Body of pancreas (tissue), 4 donors: Measurements from ENCODE around the gene PATJ. TPM values are rescaled to one million over a fixed set of nuclear protein-coding genes. Genes with fewer than 3 reads are reported as not detected.
"Not testable (repeated sequence)": the region's sequence is repeated elsewhere in the genome, so short reads cannot be mapped to it uniquely, and the experiment has no call there.

Experiments used
- ATAC-seq: fragments of 150-250 bp; one replicate; pipeline ENCODE4 v1.9.1; 2016
- DNase-seq, 4 donors: peaks; one replicate each; pipeline ENCODE4 v3.0.0-alpha.2; 2019
- H3K27ac ChIP-seq, 4 donors: fragments of 200-600 bp; sonication (generic); 1 replicate in 3 of 4; 2 replicates in 1 of 4; pipeline versions ENCODE4 v1.5.1 to v1.6.1; 2016 to 2019; ENCODE audit warnings: mild to moderate bottlenecking in 1 of 4, mixed read lengths in 1 of 4, moderate library complexity in 1 of 4
- H3K27me3 ChIP-seq, 2 donors: fragments of 200-600 bp; sonication (generic); one replicate each; pipeline ENCODE4 v1.6.0; 2016; ENCODE audit warnings: mild to moderate bottlenecking in 1 of 2
- H3K36me3 ChIP-seq, 2 donors: fragments of 200-600 bp; sonication (generic); replicated peaks in 1 of 2; 2 replicates each; pipeline ENCODE4 v1.5.1; 2016; ENCODE audit warnings: low read depth in 2 of 2; ENCODE audit not compliant: insufficient read depth in 1 of 2
- H3K4me1 ChIP-seq: fragments of 200-600 bp; sonication (generic); one replicate; pipeline ENCODE4 v1.6.0; 2016
- H3K4me3 ChIP-seq, 2 donors: fragments of 200-600 bp; sonication (generic); 1 replicate in 1 of 2; 2 replicates in 1 of 2; pipeline ENCODE4 v1.5.1; 2016 to 2019
- H3K9me3 ChIP-seq, 3 donors: fragments of 200-600 bp; sonication (generic); 1 replicate in 2 of 3; 2 replicates in 1 of 3; pipeline ENCODE4 v1.5.1; 2016
- CTCF ChIP-seq, 7 experiments: fragments of 450-650 bp in 4 of 7; fragments of 200-600 bp in 3 of 7; sonication (generic) in 3 of 7; IDR thresholded peaks; one replicate each; pipeline ENCODE4 v1.5.1; 2016 to 2019; ENCODE audit warnings: antibody characterized with exemption in 7 of 7
- POLR2A ChIP-seq, 3 donors: fragments of 450-650 bp; IDR thresholded peaks; one replicate each; pipeline ENCODE4 v1.6.1; 2016; ENCODE audit warnings: antibody characterized with exemption in 3 of 3, mild to moderate bottlenecking in 2 of 3
- WGBS, 2 donors: methylation state at CpG; one replicate each; pipeline ENCODE4 v1.1.5; 2017; 5-methylcytosine and 5-hydroxymethylcytosine counted together
- intact Hi-C: fragments of 100-400 bp; cut with DNase I; formaldehyde crosslinking; loops from one replicate; pipeline ENCODE4 v1.15.1; 2023
- total RNA-seq, 2 donors: library from RNA; depleted of rRNA; stranded (reverse); fragments of >200 nt; gene quantifications; one replicate each; pipeline ENCODE4 v1.1.0, GENCODE V29; 2016

Gene PATJ
- total RNA-seq, 2 donors from 2014 or later, result 54.2 to 72.5 TPM

GRCh38 chr1:61935516-61935915 is 193.2 kb downstream of the PATJ start:
- ATAC-seq, result no peak
- no peaks in the 10 kb centered on the region for H3K9me3 ChIP-seq
- no peak overlapping the region for H3K4me3 ChIP-seq
- H3K36me3 ChIP-seq, result no peaks in the 10 kb centered on the region
- H3K27me3 ChIP-seq, result no peaks in the 10 kb centered on the region
- DNase-seq, result no peak
- H3K4me1 ChIP-seq, result no peaks in the 10 kb centered on the region
- TF ChIP-seq CTCF (IDR thresholded peaks at IDR 0.05), result no peak
- TF ChIP-seq POLR2A (IDR thresholded peaks at IDR 0.05), result no peak
- 94 to 98% methylated on average over 3 of the region's 3 CpGs for WGBS, 2 donors
- intact Hi-C loops, result no loop called here
- H3K27ac ChIP-seq, result no peak overlapping the region

GRCh38 chr1:61936839-61937238 is 194.6 kb downstream of the PATJ start:
- Histone ChIP-seq H3K36me3 (no peaks in the 10 kb centered on the region), H3K4me1 (peaks cover 2% of the 10 kb centered on the region), H3K27ac (no peak overlapping the region), H3K4me3 (no peak overlapping the region), H3K9me3 (no peaks in the 10 kb centered on the region), H3K27me3 (no peaks in the 10 kb centered on the region)
- ATAC-seq, result no peak
- DNase-seq, result no peak
- intact Hi-C loops, result no loop called here
- WGBS, 2 donors, result 81 to 90% methylated on average over 5 of the region's 5 CpGs
- TF ChIP-seq CTCF (IDR thresholded peaks at IDR 0.05), result no peak
- no peak for TF ChIP-seq POLR2A (IDR thresholded peaks at IDR 0.05)

GRCh38 chr1:61941794-61942193 is 199.5 kb downstream of the PATJ start:
- H3K9me3 ChIP-seq, result no peaks in the 10 kb centered on the region

GRCh38 chr1:61942856-61943255 is 200.6 kb downstream of the PATJ start:
- peaks cover 3% of the 10 kb centered on the region for H3K4me1 ChIP-seq
- DNase-seq, result no peak
- H3K36me3 ChIP-seq, result peaks cover 0 to 2% of the 10 kb centered on the region in 2 donors
- no peaks in the 10 kb centered on the region for H3K27me3 ChIP-seq
- H3K27ac ChIP-seq, result no peak overlapping the region
- H3K9me3 ChIP-seq, result no peaks in the 10 kb centered on the region
- intact Hi-C loops, result no loop called here
- no peak for ATAC-seq
- no peak for TF ChIP-seq POLR2A (IDR thresholded peaks at IDR 0.05)
- TF ChIP-seq CTCF (IDR thresholded peaks at IDR 0.05), result no peak
- H3K4me3 ChIP-seq, result no peak overlapping the region
- 95 to 97% methylated on average over 5 of the region's 5 CpGs for WGBS, 2 donors

More at GRCh38 chr1:61941794-61942193, 199.5 kb downstream of the PATJ start:
- Histone ChIP-seq H3K36me3 (peaks cover 0 to 2% of the 10 kb centered on the region in 2 donors), H3K27me3 (no peaks in the 10 kb centered on the region), H3K4me1 (peaks cover 3% of the 10 kb centered on the region), H3K27ac (no peak overlapping the region), H3K4me3 (no peak overlapping the region)
- ATAC-seq (no peak), DNase-seq (no peak)
- no peak for TF ChIP-seq POLR2A (IDR thresholded peaks at IDR 0.05)
- no peak for TF ChIP-seq CTCF (IDR thresholded peaks at IDR 0.05)
- intact Hi-C loops, result no loop called here

GRCh38 chr1:61948685-61949084 is 206.4 kb downstream of the PATJ start:
- intact Hi-C loops, H3K4me3 ChIP-seq, H3K36me3 ChIP-seq, ATAC-seq, H3K27me3 ChIP-seq, H3K27ac ChIP-seq, H3K4me1 ChIP-seq, DNase-seq, H3K9me3 ChIP-seq: not testable (repeated sequence)
- WGBS, 2 donors, result 68 to 95% methylated on average over 4 to 5 of the region's 5 CpGs
